Measurements from ENCODE around the gene RBAK.
"Not testable (repeated sequence)": the region's sequence is repeated elsewhere in the genome, so short reads cannot be mapped to it uniquely, and the experiment has no call there.

DNA sequence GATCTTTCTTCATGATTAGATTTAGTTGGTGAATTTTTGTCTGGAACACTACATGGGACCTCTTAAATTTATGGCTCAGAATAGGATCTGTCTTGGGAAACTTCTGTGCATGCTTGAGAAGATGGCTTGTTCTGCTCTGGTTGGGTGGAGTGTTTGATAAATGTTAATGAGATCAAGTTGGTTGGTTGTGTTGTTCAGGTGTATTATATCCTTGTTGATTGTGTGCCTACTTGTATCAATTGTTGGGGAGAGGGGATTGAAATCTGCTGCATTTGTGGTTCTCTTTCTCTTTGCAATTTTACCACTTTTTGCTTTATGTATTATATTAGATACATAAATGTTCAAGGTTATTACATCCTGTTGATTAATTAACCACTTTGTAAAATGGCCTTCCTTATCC lies 6.1 kb downstream of the RBAK start:
- not testable (repeated sequence) for TF ChIP-seq POLR2AphosphoS5, POLR2A (IDR thresholded peaks at IDR 0.05)

Data from upper lobe of left lung (tissue), 4 donors.